Spleen (tissue), 11 donors: ENCODE measurements around the gene CEP112. TPM values are rescaled to one million over a fixed set of nuclear protein-coding genes. Genes with fewer than 3 reads are reported as not detected.

Source experiments
- DNase-seq: peaks from one replicate; pipeline ENCODE4 v3.0.0-alpha.2; 2020
- H3K27ac ChIP-seq, 8 donors: fragments of 200-600 bp; sonication (generic) in 7 of 8; 1 replicate in 4 of 8; 2 replicates in 4 of 8; pipeline versions ENCODE4 v1.5.0 to v1.8.0; 2016 to 2021; ENCODE audit warnings: inconsistent platforms in 4 of 8, mild to moderate bottlenecking in 4 of 8, moderate library complexity in 1 of 8
- H3K27me3 ChIP-seq, 7 donors: fragments of 200-600 bp; sonication (generic) in 6 of 7; replicated peaks in 1 of 7; 1 replicate in 4 of 7; 2 replicates in 3 of 7; pipeline versions ENCODE4 v1.5.0 to v1.8.0; 2016 to 2021; ENCODE audit warnings: inconsistent platforms in 3 of 7, mild to moderate bottlenecking in 1 of 7
- H3K36me3 ChIP-seq, 6 donors: fragments of 200-600 bp; sonication (generic) in 5 of 6; 1 replicate in 4 of 6; 2 replicates in 2 of 6; pipeline versions ENCODE4 v1.5.0 to v1.8.0; 2016 to 2021; ENCODE audit warnings: inconsistent platforms in 2 of 6
- H3K4me1 ChIP-seq, 6 donors: fragments of 200-600 bp; sonication (generic) in 5 of 6; 1 replicate in 3 of 6; 2 replicates in 3 of 6; pipeline versions ENCODE4 v1.5.0 to v1.8.0; 2016 to 2021; ENCODE audit warnings: inconsistent platforms in 3 of 6
- H3K4me3 ChIP-seq, 8 donors: fragments of 200-600 bp; sonication (generic) in 7 of 8; 1 replicate in 4 of 8; 2 replicates in 4 of 8; pipeline versions ENCODE4 v1.5.0 to v1.8.0; 2016 to 2021; ENCODE audit warnings: inconsistent platforms in 4 of 8, mild to moderate bottlenecking in 4 of 8, moderate library complexity in 2 of 8
- H3K9me3 ChIP-seq, 8 donors: fragments of 200-600 bp; sonication (generic) in 7 of 8; 1 replicate in 4 of 8; 2 replicates in 4 of 8; pipeline versions ENCODE4 v1.5.0 to v1.8.0; 2016 to 2021; ENCODE audit warnings: inconsistent platforms in 4 of 8
- POLR2A ChIP-seq, 3 donors: fragments of 450-650 bp; IDR thresholded peaks; one replicate each; pipeline ENCODE4 v1.5.1; 2017; ENCODE audit warnings: antibody characterized with exemption in 3 of 3, mild to moderate bottlenecking in 1 of 3
- POLR2AphosphoS5 ChIP-seq, 3 donors: sonication (generic); formaldehyde crosslinking; IDR thresholded peaks; one replicate each; pipeline ENCODE4 v1.5.1; 2017; ENCODE audit warnings: antibody characterized with exemption in 3 of 3
- WGBS, 5 donors: extraction: QIAGEN DNeasy Blood & Tissue Kit in 3 of 5; methylation state at CpG; one replicate each; pipeline versions ENCODE4 v1.1.5 to v1.1.7; 2013 to 2018; 5-methylcytosine and 5-hydroxymethylcytosine counted together
- intact Hi-C: fragments of 100-400 bp; cut with DNase I; formaldehyde crosslinking; loops from one replicate; pipeline ENCODE4 v1.15.0; 2023; ENCODE audit warnings: low total_unique reads
- polyA plus RNA-seq, 3 donors: library from polyadenylated mRNA; stranded (reverse); fragments of 200-250 nt; gene quantifications; one replicate each; pipeline ENCODE4 v1.2.1, GENCODE V29; 2013
- total RNA-seq, 7 donors: library from RNA; depleted of rRNA in 3 of 7; stranded (reverse); fragments of >200 nt in 3 of 7; fragmentation: NEBNext Ultra II Directional in 4 of 7; extraction: Animal tissue kit (Norgen Biotek cat#: 25700) in 4 of 7; gene quantifications; one replicate each; pipeline versions ENCODE4 v1.1.0 to v1.2.1, GENCODE V29; 2016 to 2021
- TF ChIP-seq, protein P1 (sequence below), 11 experiments: fragments of 200-600 bp in 7 of 11; fragments of 450-650 bp in 4 of 11; sonication (generic) in 4 of 11; IDR thresholded peaks in 8 of 11; conservative IDR thresholded peaks in 3 of 11; 1 replicate in 7 of 11; 2 replicates in 4 of 11; pipeline versions ENCODE4 v1.4.0 to v1.8.0; 2016 to 2021; ENCODE audit warnings: antibody characterized with exemption in 11 of 11, inconsistent platforms in 4 of 11, mild to moderate bottlenecking in 1 of 11
- donor health status: healthy with polysubstance abuse.
- donor health status: DM: no; HTN: no; CAD: no; lungs with moderate emphysema.
- donor health status: DM: no; HTN: no; CAD: no.
- donor health status: Bipolar disorder and iron deficiency.
- donor health status: healthy.
- donor health status: DM: no; HTN: no; CAD: no.
- donor health status: DM: yes; HTN: yes; CAD: no.

Gene CEP112
- total and polyA plus RNA-seq, 10 donors: 3.1 to 31.0 (median 16.8) TPM

DNA sequence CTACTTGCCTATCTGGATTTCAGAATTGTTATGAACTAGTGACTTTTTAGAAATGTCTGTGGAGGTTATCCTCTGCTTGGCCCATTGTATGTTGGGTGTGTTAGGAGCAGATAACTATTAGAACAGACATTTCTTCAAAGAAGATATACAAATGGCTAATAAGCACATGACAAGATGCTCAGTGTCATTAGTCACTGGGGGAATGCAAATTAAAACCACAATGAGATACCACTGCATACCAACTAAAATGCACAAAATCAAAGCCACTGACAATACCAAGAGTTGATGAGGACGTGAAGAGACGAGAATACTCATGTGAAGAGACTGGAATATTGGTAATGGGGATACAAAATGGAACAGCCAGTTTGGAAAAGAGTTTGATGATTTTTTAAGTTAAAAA, 39.2 kb downstream of the CEP112 start:
- no peaks in the 10 kb centered on the region for H3K36me3 ChIP-seq
- peaks cover 0 to 2% (median 0%) of the 10 kb centered on the region in 8 donors for H3K9me3 ChIP-seq
- 46 to 95% (median 74%) methylated on average over 2 of the region's 2 CpGs for WGBS, 5 donors
- H3K27ac ChIP-seq: no peak overlapping the region
- intact Hi-C loops: no loop called here
- H3K27me3 ChIP-seq: no peaks in the 10 kb centered on the region
- no peak for DNase-seq
- H3K4me1 ChIP-seq: no peaks in the 10 kb centered on the region
- TF ChIP-seq POLR2AphosphoS5 (IDR thresholded peaks at IDR 0.05) (no peak), POLR2A (IDR thresholded peaks at IDR 0.05) (no peak)
- TF ChIP-seq, protein P1, sequence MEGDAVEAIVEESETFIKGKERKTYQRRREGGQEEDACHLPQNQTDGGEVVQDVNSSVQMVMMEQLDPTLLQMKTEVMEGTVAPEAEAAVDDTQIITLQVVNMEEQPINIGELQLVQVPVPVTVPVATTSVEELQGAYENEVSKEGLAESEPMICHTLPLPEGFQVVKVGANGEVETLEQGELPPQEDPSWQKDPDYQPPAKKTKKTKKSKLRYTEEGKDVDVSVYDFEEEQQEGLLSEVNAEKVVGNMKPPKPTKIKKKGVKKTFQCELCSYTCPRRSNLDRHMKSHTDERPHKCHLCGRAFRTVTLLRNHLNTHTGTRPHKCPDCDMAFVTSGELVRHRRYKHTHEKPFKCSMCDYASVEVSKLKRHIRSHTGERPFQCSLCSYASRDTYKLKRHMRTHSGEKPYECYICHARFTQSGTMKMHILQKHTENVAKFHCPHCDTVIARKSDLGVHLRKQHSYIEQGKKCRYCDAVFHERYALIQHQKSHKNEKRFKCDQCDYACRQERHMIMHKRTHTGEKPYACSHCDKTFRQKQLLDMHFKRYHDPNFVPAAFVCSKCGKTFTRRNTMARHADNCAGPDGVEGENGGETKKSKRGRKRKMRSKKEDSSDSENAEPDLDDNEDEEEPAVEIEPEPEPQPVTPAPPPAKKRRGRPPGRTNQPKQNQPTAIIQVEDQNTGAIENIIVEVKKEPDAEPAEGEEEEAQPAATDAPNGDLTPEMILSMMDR (IDR thresholded peaks at IDR 0.05 in 8 of 11, conservative IDR thresholded peaks at IDR 0.05 in 3 of 11): no peak
- H3K4me3 ChIP-seq: no peak overlapping the region

DNA sequence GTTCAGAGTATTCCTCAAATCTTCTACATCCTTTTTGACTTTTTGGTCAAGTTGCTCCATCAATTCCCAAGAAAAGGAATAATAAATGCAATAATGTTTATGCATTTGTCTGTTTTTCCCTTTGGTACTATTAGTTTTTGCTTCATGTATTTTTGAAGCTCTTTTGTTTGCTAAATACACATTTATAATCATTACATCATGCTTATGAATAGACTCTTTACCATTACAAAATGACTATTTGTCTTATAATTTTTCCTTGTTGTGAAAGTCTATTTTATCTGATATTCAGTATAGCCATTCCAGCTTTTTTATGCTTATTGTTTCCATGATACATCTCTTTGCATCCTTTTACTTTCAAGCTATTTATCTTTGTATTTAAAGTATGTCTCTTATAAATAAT, 41.2 kb downstream of the CEP112 start:
- intact Hi-C loops: no loop called here
- TF ChIP-seq POLR2A (IDR thresholded peaks at IDR 0.05) (no peak), POLR2AphosphoS5 (IDR thresholded peaks at IDR 0.05) (no peak)
- TF ChIP-seq, protein P1 (IDR thresholded peaks at IDR 0.05 in 8 of 11, conservative IDR thresholded peaks at IDR 0.05 in 3 of 11): no peak
- DNase-seq: no peak

DNA sequence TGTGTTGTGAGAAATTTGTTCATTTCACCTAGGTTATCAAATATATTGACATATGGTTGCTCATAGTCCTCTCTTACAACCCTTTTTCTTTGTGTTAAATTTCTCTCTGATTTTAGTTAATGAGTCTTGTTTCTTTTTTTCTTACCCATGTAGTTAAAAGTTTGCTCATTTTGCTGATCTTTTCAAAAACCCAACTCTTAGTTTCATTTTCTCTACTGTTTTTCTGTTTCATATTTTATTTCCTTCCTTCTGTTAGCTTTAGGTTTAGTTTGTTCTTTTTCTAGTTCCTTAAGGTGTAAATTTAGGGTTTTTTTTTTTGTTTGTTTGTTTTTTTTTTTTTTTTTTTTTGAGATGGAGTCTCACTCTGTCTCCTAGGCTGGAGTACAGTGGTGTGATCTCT, 42.4 kb downstream of the CEP112 start:
- Histone ChIP-seq H3K27ac (no peak overlapping the region), H3K36me3 (no peaks in the 10 kb centered on the region), H3K4me3 (no peak overlapping the region), H3K9me3 (no peaks in the 10 kb centered on the region), H3K27me3 (no peaks in the 10 kb centered on the region), H3K4me1 (no peaks in the 10 kb centered on the region)
- TF ChIP-seq, protein P1 (IDR thresholded peaks at IDR 0.05 in 8 of 11, conservative IDR thresholded peaks at IDR 0.05 in 3 of 11): no peak
- TF ChIP-seq POLR2A (IDR thresholded peaks at IDR 0.05) (no peak), POLR2AphosphoS5 (IDR thresholded peaks at IDR 0.05) (no peak)
- DNase-seq: no peak
- intact Hi-C loops: no loop called here

More for the DNA sequence above, 41.2 kb downstream of the CEP112 start:
- Histone ChIP-seq H3K27me3 (no peaks in the 10 kb centered on the region), H3K4me1 (no peaks in the 10 kb centered on the region), H3K4me3 (no peak overlapping the region), H3K27ac (no peak overlapping the region), H3K36me3 (no peaks in the 10 kb centered on the region), H3K9me3 (no peaks in the 10 kb centered on the region)

DNA sequence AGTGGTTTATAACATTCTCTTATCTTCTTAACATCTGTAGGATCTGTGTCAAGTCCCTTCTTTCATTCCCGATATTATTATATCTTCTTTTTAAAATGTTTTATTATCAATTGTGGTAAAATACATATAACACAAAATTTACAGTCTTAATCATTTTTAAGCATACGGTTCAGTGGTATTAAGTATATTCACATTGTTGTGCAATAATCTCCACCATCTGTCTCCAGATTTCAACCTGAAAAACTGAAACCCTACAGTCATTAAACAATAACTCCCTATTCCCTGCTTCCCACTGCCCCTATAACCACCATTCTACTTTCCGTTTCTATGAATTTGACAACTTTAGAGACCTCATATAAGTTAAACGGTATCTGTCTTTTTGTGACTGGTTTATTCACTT, 45.5 kb downstream of the CEP112 start:
- intact Hi-C loops: no loop called here
- DNase-seq: no peak
- H3K4me1 ChIP-seq: no peaks in the 10 kb centered on the region
- WGBS, 5 donors: 92 to 97% (median 95%) methylated on average over 4 of the region's 4 CpGs
- H3K27me3 ChIP-seq: no peaks in the 10 kb centered on the region
- H3K27ac ChIP-seq: no peak overlapping the region
- H3K4me3 ChIP-seq: no peak overlapping the region
- no peaks in the 10 kb centered on the region for H3K9me3 ChIP-seq
- H3K36me3 ChIP-seq: no peaks in the 10 kb centered on the region
- TF ChIP-seq POLR2A (IDR thresholded peaks at IDR 0.05): no peak
- TF ChIP-seq, protein P1 (IDR thresholded peaks at IDR 0.05 in 8 of 11, conservative IDR thresholded peaks at IDR 0.05 in 3 of 11): no peak
- no peak for TF ChIP-seq POLR2AphosphoS5 (IDR thresholded peaks at IDR 0.05)
